ENCODE measurements around the gene FRG1.

DNA sequence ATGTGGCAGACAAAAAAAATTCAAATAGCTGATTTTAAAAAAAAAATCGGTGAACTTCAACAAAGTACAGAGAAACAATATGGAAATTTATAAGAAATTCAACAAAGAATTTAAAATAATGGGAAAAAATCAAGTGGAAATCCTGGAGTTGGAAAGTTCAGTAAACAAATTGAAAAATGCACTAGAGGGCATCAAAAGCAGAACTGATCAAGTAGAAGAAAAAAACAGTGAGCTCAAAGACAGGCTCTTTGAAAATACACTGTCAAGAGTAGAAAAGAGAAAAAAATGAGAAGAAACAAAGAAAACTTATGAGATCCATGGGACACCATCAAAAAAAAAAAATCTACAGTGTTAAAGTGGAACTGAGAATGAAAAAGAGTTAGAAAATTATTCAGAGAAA lies 19.6 kb upstream of the FRG1 start:
- TF ChIP-seq, protein P1, sequence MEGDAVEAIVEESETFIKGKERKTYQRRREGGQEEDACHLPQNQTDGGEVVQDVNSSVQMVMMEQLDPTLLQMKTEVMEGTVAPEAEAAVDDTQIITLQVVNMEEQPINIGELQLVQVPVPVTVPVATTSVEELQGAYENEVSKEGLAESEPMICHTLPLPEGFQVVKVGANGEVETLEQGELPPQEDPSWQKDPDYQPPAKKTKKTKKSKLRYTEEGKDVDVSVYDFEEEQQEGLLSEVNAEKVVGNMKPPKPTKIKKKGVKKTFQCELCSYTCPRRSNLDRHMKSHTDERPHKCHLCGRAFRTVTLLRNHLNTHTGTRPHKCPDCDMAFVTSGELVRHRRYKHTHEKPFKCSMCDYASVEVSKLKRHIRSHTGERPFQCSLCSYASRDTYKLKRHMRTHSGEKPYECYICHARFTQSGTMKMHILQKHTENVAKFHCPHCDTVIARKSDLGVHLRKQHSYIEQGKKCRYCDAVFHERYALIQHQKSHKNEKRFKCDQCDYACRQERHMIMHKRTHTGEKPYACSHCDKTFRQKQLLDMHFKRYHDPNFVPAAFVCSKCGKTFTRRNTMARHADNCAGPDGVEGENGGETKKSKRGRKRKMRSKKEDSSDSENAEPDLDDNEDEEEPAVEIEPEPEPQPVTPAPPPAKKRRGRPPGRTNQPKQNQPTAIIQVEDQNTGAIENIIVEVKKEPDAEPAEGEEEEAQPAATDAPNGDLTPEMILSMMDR (IDR thresholded peaks at IDR 0.05; ENCODE audit: poor library complexity, severe bottlenecking): no peak
- no peak for TF ChIP-seq POLR2AphosphoS5 (IDR thresholded peaks at IDR 0.05)
- TF ChIP-seq RAD21 (conservative IDR thresholded peaks at IDR 0.05): no peak
- no peak for TF ChIP-seq EZH2 (IDR thresholded peaks at IDR 0.05; ENCODE audit: borderline replicate concordance, insufficient read depth, low read length, poor library complexity, severe bottlenecking)
- no peak for TF ChIP-seq EP300 (conservative IDR thresholded peaks at IDR 0.05; ENCODE audit: poor library complexity, severe bottlenecking)
- no peak for TF ChIP-seq TAF1 (IDR thresholded peaks at IDR 0.05; ENCODE audit: low read depth)
- TF ChIP-seq MXI1 (conservative IDR thresholded peaks at IDR 0.05; ENCODE audit: poor library complexity, severe bottlenecking): no peak
- TF ChIP-seq, protein P2, sequence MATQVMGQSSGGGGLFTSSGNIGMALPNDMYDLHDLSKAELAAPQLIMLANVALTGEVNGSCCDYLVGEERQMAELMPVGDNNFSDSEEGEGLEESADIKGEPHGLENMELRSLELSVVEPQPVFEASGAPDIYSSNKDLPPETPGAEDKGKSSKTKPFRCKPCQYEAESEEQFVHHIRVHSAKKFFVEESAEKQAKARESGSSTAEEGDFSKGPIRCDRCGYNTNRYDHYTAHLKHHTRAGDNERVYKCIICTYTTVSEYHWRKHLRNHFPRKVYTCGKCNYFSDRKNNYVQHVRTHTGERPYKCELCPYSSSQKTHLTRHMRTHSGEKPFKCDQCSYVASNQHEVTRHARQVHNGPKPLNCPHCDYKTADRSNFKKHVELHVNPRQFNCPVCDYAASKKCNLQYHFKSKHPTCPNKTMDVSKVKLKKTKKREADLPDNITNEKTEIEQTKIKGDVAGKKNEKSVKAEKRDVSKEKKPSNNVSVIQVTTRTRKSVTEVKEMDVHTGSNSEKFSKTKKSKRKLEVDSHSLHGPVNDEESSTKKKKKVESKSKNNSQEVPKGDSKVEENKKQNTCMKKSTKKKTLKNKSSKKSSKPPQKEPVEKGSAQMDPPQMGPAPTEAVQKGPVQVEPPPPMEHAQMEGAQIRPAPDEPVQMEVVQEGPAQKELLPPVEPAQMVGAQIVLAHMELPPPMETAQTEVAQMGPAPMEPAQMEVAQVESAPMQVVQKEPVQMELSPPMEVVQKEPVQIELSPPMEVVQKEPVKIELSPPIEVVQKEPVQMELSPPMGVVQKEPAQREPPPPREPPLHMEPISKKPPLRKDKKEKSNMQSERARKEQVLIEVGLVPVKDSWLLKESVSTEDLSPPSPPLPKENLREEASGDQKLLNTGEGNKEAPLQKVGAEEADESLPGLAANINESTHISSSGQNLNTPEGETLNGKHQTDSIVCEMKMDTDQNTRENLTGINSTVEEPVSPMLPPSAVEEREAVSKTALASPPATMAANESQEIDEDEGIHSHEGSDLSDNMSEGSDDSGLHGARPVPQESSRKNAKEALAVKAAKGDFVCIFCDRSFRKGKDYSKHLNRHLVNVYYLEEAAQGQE (IDR thresholded peaks at IDR 0.05; ENCODE audit: borderline replicate concordance): no peak
- no peak for TF ChIP-seq SMC3 (conservative IDR thresholded peaks at IDR 0.05; ENCODE audit: poor library complexity)

All from neural cell (in vitro differentiated cells).